Activated T-cell treated with anti-CD3 and anti-CD28 coated beads, Interleukin-2, amount 50 U/mL, for 4 hours (primary cell): Measurements from ENCODE around the gene CHRD. TPM values are rescaled to one million over a fixed set of nuclear protein-coding genes. Genes with fewer than 3 reads are reported as not detected.
"Not testable (repeated sequence)": the region's sequence is repeated elsewhere in the genome, so short reads cannot be mapped to it uniquely, and the experiment has no call there.

Experiments
- ATAC-seq, 2 donors: fragments of 200-7000 bp; cut with Tn5 transposase; one replicate each; pipeline ENCODE4 v1.10.0; 2021
- DNase-seq: peaks from one replicate; pipeline ENCODE4 v3.0.0-alpha.2; 2020
- H3K27me3 Mint-ChIP-seq: one replicate; pipeline ENCODE4 v1.8.0; 2021; ENCODE audit warnings: low read depth, mixed read lengths
- H3K36me3 Mint-ChIP-seq: one replicate; pipeline ENCODE4 v1.8.0; 2022; ENCODE audit warnings: mixed read lengths; ENCODE audit not compliant: insufficient read depth
- H3K4me1 Mint-ChIP-seq: one replicate; pipeline ENCODE4 v1.8.0; 2021; ENCODE audit warnings: low read depth, mixed read lengths
- H3K4me3 Mint-ChIP-seq: one replicate; pipeline ENCODE4 v1.8.0; 2021; ENCODE audit warnings: mild to moderate bottlenecking, moderate library complexity, mixed read lengths
- H3K9me3 Mint-ChIP-seq: one replicate; pipeline ENCODE4 v1.8.0; 2021; ENCODE audit warnings: mixed read lengths
- total RNA-seq, 3 donors: library from RNA; stranded (reverse); gene quantifications; one replicate each; pipeline ENCODE4 v1.2.1, GENCODE V29; 2021

Gene CHRD
- total RNA-seq, 3 donors from 2014 or later = 0.11 to 0.33 TPM; not detected in 1

DNA sequence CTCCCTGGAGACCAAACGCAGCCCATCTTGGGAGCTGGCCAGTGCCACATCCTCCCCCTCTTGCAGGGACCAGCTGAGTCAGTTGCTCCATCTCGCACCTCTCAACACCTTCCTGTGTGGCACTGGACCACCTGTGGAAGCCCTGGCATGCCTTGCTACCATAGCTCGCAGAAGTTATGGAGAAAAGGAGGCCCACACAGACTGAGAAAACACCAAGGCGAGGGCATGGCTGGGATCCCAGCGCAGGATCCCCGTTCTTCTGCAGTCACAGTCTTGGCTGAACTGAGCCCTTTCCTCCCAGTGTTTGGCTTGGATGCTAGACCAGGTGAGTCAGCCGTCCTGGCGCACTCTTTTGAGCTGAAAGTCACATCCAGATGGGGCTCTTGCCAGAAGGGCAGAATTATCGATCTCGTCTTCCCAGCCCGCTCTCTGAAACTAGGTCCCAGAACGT, 46.9 kb downstream of the CHRD start:
- Mint-ChIP-seq H3K36me3 (no peaks in the 10 kb centered on the region), H3K27me3 (peaks cover 8% of the 10 kb centered on the region), H3K4me3 (no peak overlapping the region), H3K4me1 (no peaks in the 10 kb centered on the region), H3K9me3 (no peaks in the 10 kb centered on the region)
- ATAC-seq (no peak), DNase-seq (no peak)

DNA sequence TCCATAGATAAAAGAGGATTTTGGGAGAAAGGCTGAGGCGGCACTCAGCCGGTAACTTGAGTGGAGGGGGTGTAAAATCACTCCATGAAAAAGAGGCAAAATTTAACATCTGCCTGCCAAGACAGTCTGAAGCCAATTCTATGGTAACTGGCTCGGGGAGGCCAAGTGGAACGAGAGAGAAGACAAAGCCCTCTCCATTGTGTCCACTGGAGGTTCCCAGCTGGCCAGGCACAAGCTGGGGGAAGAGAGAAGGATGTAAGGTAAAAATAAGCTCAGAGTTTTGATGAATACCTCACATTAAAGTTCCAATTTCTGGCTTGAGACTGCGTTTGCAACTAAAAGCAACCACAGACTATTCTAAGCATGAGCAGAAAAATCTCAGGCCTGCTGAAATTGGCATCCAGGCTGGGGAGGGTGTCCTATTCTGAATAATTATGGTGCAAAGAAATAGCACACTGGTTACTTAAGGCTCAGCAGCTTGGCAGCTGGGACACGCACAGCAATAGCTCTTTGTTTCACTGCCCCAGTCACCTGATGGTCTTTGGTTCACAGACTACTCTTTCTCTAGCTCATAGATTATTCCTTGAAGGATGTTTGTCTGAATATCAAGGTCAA, 48.8 kb downstream of the CHRD start:
- Mint-ChIP-seq H3K4me3 (no peak overlapping the region), H3K4me1 (no peaks in the 10 kb centered on the region), H3K36me3 (no peaks in the 10 kb centered on the region), H3K9me3 (no peaks in the 10 kb centered on the region), H3K27me3 (peaks cover 5% of the 10 kb centered on the region)
- ATAC-seq = no peak
- no peak for DNase-seq

DNA sequence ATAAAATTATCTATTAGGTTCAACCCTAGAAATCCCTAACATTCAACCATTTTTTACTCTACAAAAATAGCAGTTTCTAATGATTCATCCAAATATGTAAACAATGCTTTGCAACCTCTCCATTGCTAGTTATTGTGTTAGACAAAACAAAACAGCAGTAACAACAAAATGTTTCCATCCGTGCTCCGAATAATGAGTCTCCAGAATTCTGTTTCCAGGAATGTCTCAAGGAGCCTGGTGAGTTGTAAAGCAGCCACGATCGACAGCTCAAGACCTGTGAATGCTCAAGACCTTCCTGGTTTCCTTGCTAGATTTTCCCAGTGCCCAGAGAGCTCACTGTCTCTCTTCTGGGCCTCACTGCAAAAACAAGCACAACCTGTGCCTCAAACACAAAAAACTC, 49.9 kb downstream of the CHRD start:
- DNase-seq = no peak
- no peaks in the 10 kb centered on the region for H3K36me3 Mint-ChIP-seq
- no peak for ATAC-seq
- H3K4me3 Mint-ChIP-seq = no peak overlapping the region
- peaks cover 5% of the 10 kb centered on the region for H3K27me3 Mint-ChIP-seq
- no peaks in the 10 kb centered on the region for H3K4me1 Mint-ChIP-seq
- no peaks in the 10 kb centered on the region for H3K9me3 Mint-ChIP-seq

DNA sequence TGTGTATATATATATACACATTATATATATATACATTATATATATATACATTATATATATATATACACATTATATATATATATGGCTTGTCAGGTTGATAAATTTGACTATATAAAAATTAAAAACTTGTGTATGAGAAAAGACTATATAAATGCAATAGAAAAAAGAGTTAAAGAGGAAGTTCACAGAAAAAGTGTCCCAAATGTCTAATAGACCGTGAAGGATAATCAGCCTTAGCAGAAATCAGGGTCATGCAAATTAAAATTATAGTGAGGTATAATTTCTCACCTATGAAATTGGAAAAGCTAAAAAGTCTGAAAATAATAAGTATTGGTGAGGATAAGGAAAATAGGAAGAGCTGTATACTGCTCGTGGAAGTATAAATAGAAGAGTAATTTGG, 51.1 kb downstream of the CHRD start:
- H3K4me3 Mint-ChIP-seq = no peak overlapping the region
- ATAC-seq (no peak), DNase-seq (no peak)
- no peaks in the 10 kb centered on the region for H3K36me3 Mint-ChIP-seq
- no peaks in the 10 kb centered on the region for H3K4me1 Mint-ChIP-seq
- no peaks in the 10 kb centered on the region for H3K9me3 Mint-ChIP-seq
- peaks cover 2% of the 10 kb centered on the region for H3K27me3 Mint-ChIP-seq

DNA sequence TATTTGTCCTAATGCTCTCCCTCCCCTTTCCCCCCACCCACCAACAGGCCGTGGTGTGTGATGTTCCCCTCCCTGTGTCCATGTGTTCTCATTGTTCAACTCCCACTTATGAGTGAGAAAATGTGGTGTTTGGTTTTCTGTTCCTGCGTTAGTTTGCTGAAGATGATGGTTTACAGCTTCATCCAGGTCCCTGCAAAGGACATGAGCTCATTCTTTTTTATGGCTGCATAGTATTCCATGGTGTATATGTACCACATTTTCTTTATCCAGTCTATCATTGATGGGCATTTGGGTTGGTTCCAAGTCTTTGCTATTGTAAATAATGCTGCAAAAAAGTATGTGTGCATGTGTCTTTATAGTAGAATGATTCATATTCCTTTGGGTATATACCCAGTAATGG, 53.3 kb downstream of the CHRD start:
- H3K9me3 Mint-ChIP-seq, H3K36me3 Mint-ChIP-seq, ATAC-seq, H3K27me3 Mint-ChIP-seq, DNase-seq, H3K4me1 Mint-ChIP-seq, H3K4me3 Mint-ChIP-seq: not testable (repeated sequence)

DNA sequence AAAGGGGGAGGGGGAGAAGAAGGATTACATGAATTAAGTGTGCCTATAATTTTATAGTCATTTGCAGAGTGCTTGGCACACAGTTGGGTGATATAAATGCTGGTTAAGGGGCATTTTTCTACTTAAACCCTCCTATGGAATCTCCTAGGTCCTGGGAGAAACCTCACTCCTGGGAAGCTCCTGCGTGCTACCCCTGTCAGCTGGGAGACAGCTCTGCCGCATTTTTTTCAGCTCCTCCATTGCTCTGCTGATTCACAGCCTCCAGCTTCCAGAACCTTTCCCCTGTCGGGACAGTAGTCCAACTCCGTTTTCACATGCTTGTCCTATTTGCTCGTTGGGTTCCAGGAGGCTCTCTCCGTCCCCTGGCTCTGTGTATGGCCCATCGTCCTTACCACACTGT, 59.2 kb downstream of the CHRD start:
- DNase-seq (no peak), ATAC-seq (no peak)
- peaks cover 17% of the 10 kb centered on the region for H3K27me3 Mint-ChIP-seq
- peaks cover 5% of the 10 kb centered on the region for H3K9me3 Mint-ChIP-seq
- no peak overlapping the region for H3K4me3 Mint-ChIP-seq
- H3K36me3 Mint-ChIP-seq = no peaks in the 10 kb centered on the region
- no peaks in the 10 kb centered on the region for H3K4me1 Mint-ChIP-seq

Other genes starting within 250 kb of the CHRD start
- 10 to 100 TPM; 91.7 to 94.5 (median 92.6) TPM for gene EIF2B5, start 244.7 kb upstream of the CHRD start, total RNA-seq
- gene DVL3, start 224.7 kb upstream of the CHRD start, total RNA-seq = 10 to 100 TPM; 38.7 to 46.4 (median 40.3) TPM
- gene AP2M1, start 205.2 kb upstream of the CHRD start, total RNA-seq = 100 to 1,000 TPM; 242 to 255 (median 251) TPM
- 10 to 100 TPM; 79.7 to 91.2 (median 84.4) TPM for gene ABCF3, start 193.9 kb upstream of the CHRD start, total RNA-seq
- under 1 TPM in 1 of 3 donors, not detected in 2; 0.16 TPM for gene VWA5B2, start 150.5 kb upstream of the CHRD start, total RNA-seq
- gene ALG3, start 131.1 kb upstream of the CHRD start, total RNA-seq = 10 to 100 TPM; 89.9 to 93.7 (median 92.5) TPM
- 10 to 100 TPM; 15.2 to 19.7 (median 18.1) TPM for gene EEF1AKMT4, start 130.4 kb upstream of the CHRD start, total RNA-seq
- under 1 TPM; 0.34 to 0.53 (median 0.35) TPM for gene CAMK2N2, start 118.5 kb upstream of the CHRD start, total RNA-seq
- not detected for gene ECE2, start 104.0 kb upstream of the CHRD start, total RNA-seq
- gene PSMD2, start 80.8 kb upstream of the CHRD start, total RNA-seq = 100 to 1,000 TPM; 497 to 520 (median 498) TPM
- gene EIF4G1, start 65.4 kb upstream of the CHRD start, total RNA-seq = 1,000 to 10,000 TPM in 2 of 3 donors, 100 to 1,000 TPM in 1; 990 to 1,057 (median 1,007) TPM
- gene FAM131A, start 42.5 kb upstream of the CHRD start, total RNA-seq = 1 to 10 TPM; 3.5 to 4.4 (median 3.7) TPM
- gene CLCN2, start 18.4 kb upstream of the CHRD start, total RNA-seq = 1 to 10 TPM; 4.5 to 5.2 (median 5.0) TPM
- 100 to 1,000 TPM; 146 to 170 (median 165) TPM for gene POLR2H, start 18.3 kb upstream of the CHRD start, total RNA-seq
- not detected for gene THPO, start 1.8 kb upstream of the CHRD start, total RNA-seq
- gene EPHB3, start 181.7 kb downstream of the CHRD start, total RNA-seq = under 1 TPM in 1 of 3 donors, not detected in 2; 0.15 TPM